ENCODE results near the gene HINT3.
"Not testable (repeated sequence)": the region's sequence is repeated elsewhere in the genome, so short reads cannot be mapped to it uniquely, and the experiment has no call there.

Gene HINT3

GRCh38 chr6:125956506-125957390 lies at the start of gene HINT3:
HINT3 (plus strand) TSS chr6:125956770; CDS start chr6:125956978, 208 bp downstream.
- peak; percentile 99 for DNase-seq (ENCODE audit: low read depth in 2 of 2)

GRCh38 chr6:125910527-125910926 lies 46.0 kb upstream of the HINT3 start:
- DNase-seq (ENCODE audit: low read depth in 2 of 2) = no peak

DNA sequence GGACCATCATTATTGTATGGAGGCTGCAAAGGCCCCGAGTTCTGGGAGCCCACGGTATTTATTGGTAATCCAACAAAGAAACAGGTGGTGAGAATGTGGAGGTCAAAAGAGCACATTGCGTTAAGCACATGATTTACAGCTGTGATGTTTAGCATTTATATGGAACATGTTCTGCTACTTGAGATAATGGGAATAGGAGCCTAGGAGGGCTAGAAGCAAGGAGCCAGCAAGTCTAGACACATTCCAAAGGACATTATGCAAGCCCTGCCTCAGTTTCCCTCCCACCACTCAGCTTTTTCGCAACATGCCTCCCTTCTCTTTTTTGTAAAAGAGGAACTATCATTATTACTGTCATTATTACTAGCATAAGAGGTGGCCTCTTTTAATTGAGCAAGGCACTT lies 45.5 kb upstream of the HINT3 start:
- not testable (repeated sequence) for DNase-seq (ENCODE audit: low read depth in 2 of 2)

GRCh38 chr6:125912430-125912829 lies 44.1 kb upstream of the HINT3 start:
- not testable (repeated sequence) for DNase-seq (ENCODE audit: low read depth in 2 of 2)

GRCh38 chr6:125913145-125913544 lies 43.4 kb upstream of the HINT3 start:
- no peak for DNase-seq (ENCODE audit: low read depth in 2 of 2)

DNA sequence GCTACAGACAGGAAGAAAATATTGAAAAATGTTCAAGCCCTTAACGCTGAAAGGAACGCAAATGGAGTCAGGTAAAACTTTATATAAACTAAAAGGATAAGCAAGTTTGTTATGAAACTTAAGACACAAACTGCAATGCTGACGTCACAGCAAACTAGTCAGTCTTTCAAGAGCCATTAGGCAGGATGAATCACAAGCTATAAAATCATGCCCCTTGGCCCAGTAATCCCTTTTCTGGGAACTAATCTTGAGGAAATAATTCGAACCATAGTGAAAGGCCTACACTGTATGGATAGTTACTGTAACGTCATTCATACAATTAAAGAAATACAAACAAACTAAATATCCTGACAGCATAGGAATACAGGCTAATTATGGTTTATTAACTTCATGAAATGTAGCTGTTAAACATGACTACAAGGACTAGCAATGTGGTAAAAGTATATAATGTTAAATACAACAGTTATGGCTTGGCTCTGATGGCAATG lies 42.7 kb upstream of the HINT3 start:
- no peak for DNase-seq (ENCODE audit: low read depth in 2 of 2)

- DNase-seq (ENCODE audit: low read depth in 2 of 2) = no peak
These were observed 38.3 kb upstream of the HINT3 start for GRCh38 chr6:125918230-125918629.

GRCh38 chr6:125918681-125919566 lies 37.6 kb upstream of the HINT3 start:
- DNase-seq (ENCODE audit: low read depth in 2 of 2) = peak; percentile 18 to 28

- no peak for DNase-seq (ENCODE audit: low read depth in 2 of 2)
These were observed 37.0 kb upstream of the HINT3 start for GRCh38 chr6:125919618-125920017.

DNA sequence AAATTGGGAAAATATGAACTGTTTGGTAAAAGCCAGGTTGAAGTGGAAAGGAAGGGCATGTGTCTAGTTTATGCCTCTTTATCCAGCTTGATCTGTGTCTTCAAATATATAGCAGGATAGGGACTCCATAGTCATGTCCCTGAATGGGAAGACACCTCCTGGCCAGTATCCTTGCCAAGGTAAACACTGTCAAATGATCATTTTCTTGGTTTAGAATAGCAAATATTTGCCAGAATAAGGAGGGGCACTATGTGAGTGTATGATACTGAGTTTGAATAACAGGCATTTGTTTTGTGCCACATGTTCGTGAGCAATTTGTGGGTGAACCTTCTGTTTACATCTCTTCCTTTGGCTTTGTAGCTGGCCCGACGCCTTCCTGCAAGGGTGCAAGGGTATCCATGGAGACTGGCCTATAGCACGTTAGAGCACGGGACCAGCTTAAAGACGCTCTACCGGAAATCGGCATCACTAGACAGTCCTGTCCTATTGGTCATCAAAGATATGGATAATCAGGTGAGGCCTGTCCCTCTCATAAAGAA lies 34.2 kb upstream of the HINT3 start:
- DNase-seq (ENCODE audit: low read depth in 2 of 2) = no peak

DNA sequence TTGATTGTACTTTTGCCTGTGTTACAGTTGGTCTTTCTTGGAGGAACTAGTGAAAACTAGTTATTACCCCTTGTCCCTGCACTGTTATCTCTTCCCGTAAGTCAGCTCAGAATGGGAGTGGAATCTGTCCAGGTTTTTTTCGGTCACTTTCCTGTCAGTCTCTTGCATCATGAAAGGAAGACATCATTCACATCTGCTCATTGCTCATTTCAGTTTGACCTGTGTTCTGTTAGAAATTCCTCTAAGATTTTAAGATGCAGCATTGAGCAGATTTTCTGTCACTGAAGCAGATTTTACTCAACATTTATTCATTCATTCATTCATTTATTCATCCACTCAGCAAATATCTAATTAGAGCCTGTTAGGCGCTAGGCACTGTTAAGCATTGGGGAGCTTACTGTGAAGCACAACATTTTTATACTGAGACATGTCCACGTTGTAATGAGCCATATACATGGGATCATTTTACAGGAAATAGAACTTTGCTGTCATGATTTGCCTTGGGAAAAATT lies 33.1 kb upstream of the HINT3 start:
- no peak for DNase-seq (ENCODE audit: low read depth in 2 of 2)

- DNase-seq (ENCODE audit: low read depth in 2 of 2) = no peak
These were observed 32.4 kb upstream of the HINT3 start for GRCh38 chr6:125924169-125924568.

DNA sequence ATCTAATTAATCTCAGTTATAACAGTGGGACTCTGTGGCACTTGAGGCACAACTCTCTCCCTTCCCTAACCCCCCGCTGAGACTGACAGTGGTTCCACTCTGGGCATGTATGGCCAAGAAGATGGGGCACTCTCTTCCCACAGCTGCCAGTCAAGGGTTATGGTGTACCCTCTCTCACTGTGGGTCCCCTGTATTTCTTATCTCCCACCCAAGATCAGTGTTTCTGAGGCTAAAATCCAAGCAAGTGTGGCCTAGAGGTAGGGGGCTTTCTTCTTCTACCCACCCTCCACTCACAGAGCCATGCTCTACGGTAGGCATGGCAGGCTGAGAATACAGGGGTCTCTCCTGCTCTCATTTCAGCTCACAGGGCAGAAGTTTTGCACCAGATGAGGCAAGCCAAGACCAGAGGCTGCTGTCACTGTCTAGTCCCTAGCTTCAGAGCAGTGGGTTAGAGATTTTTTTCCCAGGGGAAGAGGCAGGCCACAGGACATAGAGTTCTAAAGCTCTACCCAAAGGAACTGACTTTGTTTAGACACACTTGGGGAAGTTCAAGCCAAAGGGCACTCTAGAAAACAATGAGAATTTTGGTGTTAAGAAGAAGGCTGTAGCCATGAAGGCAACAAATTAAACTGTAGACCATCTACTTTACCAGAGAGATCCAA lies 31.7 kb upstream of the HINT3 start:
- no peak for DNase-seq (ENCODE audit: low read depth in 2 of 2)

DNA sequence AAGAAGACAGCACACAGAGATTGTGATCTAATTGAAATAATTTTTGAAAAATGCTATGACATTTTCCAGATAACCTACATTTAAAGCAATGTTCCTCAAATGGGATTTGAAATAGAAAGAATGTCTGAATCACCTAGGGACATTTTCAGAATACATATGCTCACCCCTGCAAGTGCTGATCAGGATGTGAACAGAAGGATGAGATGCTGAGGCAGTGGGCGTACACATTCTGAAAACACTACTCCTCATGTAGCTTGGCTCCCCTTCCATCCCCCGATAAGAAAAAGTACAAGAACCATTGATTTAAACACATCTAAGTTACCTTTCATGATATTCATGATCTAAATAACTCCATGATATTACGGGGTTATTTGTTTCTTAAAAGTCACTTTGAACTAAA lies 29.9 kb upstream of the HINT3 start:
- no peak for DNase-seq (ENCODE audit: low read depth in 2 of 2)

DNA sequence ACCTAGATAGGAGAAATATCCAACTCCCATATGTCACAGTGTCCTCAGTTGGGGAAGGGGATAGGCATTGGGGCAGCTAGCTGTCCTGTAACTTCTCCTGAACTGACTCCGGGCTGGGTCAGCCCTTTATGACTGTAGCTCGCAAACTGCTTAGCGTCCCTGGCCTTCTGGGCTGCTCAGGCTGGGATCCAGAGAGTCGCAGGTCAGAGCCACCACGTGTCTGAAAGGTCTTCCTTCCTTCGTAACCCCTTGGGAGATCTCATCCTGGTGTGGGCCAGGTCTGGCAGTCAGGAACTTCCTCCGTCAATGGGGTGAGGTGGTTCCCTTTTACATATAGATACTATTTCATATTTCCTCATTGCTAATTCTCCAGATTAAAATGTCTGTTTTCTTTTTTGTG lies 28.8 kb upstream of the HINT3 start:
- no peak for DNase-seq (ENCODE audit: low read depth in 2 of 2)

- DNase-seq (ENCODE audit: low read depth in 2 of 2) = no peak
These were observed 25.7 kb upstream of the HINT3 start for GRCh38 chr6:125930765-125931418.

DNA sequence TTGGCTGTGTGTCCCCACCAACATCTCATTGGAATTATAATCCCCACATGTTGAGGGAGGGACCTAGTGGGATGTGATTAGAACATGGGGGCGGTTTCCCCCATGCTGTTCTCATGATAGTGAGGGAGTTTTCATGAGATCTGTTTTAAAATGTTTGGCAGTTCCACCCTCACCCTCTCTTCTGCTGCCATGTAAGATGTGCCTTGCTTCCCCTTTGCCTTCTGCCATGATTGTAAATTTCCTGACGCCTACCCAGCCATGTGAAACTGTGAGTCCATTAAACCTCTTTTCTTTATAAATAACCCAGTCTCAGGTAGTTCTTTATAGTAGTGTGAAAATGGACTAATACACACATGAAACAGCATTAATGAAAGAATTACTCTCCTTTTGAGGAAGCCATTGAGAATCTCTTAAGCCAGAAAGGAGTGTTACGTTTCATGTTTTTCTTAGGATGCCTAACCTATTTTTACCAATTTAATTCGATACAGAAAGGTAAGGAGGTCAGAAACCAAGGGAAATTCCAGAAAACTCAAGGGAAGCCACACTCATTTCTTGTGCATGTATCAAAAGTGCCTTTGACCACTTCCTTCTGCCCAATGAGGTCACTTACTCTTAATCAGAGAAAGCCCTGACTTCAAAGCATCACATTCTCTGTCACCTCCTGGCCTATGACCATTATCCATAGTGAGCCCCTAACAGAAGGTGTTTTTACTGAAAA lies 24.7 kb upstream of the HINT3 start:
- no peak for DNase-seq (ENCODE audit: low read depth in 2 of 2)

GRCh38 chr6:125932451-125932795 lies 24.1 kb upstream of the HINT3 start:
- no peak for DNase-seq (ENCODE audit: low read depth in 2 of 2)

- DNase-seq (ENCODE audit: low read depth in 2 of 2) = not testable (repeated sequence)
These were observed 21.1 kb upstream of the HINT3 start for GRCh38 chr6:125935520-125935919.

GRCh38 chr6:125939026-125939425 lies 17.5 kb upstream of the HINT3 start:
- DNase-seq (ENCODE audit: low read depth in 2 of 2) = no peak
